Measurements from ENCODE around the gene CAPN10.

CAPN10 gene

DNA sequence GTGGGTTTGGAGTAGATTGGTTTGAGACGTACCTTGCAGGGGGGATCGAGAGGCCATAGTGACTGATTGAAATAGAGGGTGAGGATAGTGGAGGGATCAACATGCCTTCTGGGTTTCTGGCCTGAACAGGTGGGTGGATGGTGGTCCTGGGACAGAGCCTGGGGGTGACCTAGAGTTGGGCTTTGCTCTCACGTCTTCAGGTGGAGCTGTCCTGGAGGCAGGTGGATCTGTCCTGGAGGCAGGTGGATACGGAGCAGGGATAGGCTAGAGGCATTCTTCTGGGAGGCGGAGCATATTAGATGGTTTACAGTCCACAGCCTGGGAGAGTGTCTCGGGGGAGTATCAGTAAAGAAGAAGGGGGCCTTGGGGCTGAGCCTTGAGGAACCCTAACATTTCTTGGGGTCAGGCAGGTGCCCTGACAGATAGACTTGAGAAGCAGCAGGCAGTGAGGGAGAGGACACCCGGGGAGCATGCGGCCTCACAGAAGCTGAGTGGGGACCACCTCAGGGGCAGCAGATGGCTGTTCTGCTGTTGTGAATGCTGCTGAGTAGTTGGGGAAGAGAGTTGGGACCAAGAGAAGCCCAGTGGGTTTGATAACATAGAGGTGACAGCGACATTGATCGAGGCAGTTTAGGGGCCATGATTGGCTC, 1.6 kb downstream of the CAPN10 start:
- peak overlapping the region; percentile 94 for H3K4me3 ChIP-seq (ENCODE audit: low read depth, low read length)
- DNase-seq (ENCODE audit: low read depth): no peak
- TF ChIP-seq, protein P1, sequence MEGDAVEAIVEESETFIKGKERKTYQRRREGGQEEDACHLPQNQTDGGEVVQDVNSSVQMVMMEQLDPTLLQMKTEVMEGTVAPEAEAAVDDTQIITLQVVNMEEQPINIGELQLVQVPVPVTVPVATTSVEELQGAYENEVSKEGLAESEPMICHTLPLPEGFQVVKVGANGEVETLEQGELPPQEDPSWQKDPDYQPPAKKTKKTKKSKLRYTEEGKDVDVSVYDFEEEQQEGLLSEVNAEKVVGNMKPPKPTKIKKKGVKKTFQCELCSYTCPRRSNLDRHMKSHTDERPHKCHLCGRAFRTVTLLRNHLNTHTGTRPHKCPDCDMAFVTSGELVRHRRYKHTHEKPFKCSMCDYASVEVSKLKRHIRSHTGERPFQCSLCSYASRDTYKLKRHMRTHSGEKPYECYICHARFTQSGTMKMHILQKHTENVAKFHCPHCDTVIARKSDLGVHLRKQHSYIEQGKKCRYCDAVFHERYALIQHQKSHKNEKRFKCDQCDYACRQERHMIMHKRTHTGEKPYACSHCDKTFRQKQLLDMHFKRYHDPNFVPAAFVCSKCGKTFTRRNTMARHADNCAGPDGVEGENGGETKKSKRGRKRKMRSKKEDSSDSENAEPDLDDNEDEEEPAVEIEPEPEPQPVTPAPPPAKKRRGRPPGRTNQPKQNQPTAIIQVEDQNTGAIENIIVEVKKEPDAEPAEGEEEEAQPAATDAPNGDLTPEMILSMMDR (conservative IDR thresholded peaks at IDR 0.05; ENCODE audit: low read depth, low read length): no peak

DNA sequence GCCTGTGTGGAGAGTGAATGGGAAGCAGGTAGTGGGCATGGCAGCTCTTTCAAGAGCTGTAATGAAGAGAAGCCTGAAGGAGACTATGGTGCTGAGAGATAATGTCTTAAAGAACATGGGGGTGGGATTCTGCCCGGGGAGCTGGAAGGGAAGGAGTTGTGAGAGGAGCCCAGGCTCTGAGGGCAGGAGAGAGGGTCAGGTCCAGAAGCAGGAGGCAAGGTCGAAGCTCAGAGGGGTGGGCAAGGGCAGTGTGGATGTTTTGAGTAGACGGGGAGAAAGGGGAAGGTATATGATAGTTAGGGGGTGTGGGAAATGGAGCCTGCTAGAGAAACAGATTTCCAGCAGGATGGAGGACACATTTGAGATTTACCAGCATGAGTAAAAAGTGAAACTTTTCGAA, 2.1 kb downstream of the CAPN10 start:
- TF ChIP-seq, protein P1 (conservative IDR thresholded peaks at IDR 0.05; ENCODE audit: low read depth, low read length): no peak
- no peak overlapping the region for H3K4me3 ChIP-seq (ENCODE audit: low read depth, low read length)
- no peak for DNase-seq (ENCODE audit: low read depth)

DNA sequence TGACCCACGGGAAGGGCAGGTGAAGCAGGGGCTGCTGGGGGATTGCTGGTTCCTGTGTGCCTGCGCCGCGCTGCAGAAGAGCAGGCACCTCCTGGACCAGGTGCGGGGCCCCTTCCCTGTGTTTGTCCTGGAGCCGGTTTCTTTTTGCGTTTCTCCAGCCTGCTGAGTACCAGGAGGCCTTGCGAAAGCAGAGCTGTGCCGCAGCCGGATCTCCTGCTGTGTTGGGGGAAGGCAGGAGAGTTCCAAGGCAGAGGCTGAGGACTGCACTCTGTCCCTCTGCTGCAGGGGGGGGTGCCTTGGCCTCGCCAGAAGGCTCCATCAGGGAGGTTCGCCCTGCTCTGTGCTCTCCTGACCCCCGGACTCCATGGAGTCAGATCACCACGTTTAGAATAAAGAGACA, 2.8 kb downstream of the CAPN10 start:
- TF ChIP-seq, protein P1 (conservative IDR thresholded peaks at IDR 0.05; ENCODE audit: low read depth, low read length): no peak
- peak; percentile 72 for DNase-seq (ENCODE audit: low read depth)
- peak overlapping the region; percentile 28 for H3K4me3 ChIP-seq (ENCODE audit: low read depth, low read length)

DNA sequence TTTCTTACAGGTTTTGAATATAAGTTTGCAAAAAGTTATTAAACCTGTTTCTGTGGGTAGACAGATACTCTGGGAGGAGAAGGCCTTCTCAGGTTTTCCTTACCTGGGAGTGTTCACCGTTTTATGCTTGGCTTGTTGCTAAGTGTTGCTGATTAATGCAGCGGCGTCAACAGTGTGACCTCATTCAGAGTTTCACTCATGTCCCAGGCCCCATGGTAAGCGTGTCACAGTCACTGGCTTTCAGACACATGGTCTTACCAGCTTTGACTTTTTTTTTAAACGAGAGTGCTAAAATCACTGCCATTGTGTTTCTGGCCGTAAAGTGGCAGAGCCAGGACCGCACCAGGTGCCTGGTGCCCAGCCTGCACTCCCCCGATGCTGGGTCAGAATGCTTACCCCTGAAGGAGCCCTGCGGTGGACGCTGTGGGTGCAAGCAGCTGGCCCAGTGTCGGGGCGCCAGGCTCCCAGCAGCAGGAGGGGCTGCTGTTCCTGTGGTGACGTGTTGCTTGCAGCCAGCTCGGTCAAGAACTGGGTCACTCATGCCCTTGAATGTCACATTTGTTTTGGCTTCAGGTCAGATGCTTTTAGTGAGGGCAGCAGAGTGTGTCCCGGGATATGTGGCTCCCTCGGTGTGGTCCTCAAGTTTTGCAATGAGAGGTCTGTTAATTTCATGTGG, 3.5 kb downstream of the CAPN10 start:
- H3K4me3 ChIP-seq (ENCODE audit: low read depth, low read length): no peak overlapping the region
- TF ChIP-seq, protein P1 (conservative IDR thresholded peaks at IDR 0.05; ENCODE audit: low read depth, low read length): no peak
- DNase-seq (ENCODE audit: low read depth): no peak

DNA sequence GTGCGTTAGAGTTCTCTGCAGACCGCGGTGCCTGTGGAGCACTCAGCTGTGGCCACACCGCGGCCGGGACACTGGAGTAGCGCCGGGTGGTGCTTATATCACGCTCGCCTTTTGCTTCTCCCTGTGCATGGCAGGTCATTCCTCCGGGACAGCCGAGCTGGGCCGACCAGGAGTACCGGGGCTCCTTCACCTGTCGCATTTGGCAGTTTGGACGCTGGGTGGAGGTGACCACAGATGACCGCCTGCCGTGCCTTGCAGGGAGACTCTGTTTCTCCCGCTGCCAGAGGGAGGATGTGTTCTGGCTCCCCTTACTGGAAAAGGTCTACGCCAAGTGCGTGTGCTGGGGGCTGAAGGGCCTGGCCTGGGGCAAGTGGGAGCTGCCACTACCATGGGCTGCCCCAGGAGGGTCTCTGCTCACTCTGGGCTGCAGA, 4.2 kb downstream of the CAPN10 start:
- DNase-seq (ENCODE audit: low read depth): no peak

DNA sequence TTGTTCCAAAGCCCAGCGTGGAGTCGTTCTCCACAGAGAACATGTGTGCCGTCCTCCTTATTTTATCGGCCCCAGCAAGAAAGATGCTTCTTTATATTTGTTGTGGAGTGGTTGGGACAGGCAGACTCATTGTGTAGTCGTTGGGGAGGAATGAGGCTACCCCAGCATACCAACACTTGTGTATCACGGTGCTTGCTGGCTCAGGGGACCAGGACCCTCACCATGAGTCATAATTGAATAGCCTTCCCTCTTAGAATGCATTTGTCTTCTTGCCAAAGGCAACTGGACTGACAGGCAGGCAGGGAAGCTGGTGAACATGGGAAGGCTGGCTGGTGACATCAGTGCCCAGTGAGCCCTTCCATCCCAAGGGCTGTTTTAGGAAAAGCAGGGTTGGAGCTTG, 4.7 kb downstream of the CAPN10 start:
- H3K4me3 ChIP-seq (ENCODE audit: low read depth, low read length): no peak overlapping the region
- no peak for DNase-seq (ENCODE audit: low read depth)
- TF ChIP-seq, protein P1 (conservative IDR thresholded peaks at IDR 0.05; ENCODE audit: low read depth, low read length): no peak

More for the DNA sequence above, 4.2 kb downstream of the CAPN10 start:
- H3K4me3 ChIP-seq (ENCODE audit: low read depth, low read length): no peak overlapping the region
- TF ChIP-seq, protein P1 (conservative IDR thresholded peaks at IDR 0.05; ENCODE audit: low read depth, low read length): no peak

DNA sequence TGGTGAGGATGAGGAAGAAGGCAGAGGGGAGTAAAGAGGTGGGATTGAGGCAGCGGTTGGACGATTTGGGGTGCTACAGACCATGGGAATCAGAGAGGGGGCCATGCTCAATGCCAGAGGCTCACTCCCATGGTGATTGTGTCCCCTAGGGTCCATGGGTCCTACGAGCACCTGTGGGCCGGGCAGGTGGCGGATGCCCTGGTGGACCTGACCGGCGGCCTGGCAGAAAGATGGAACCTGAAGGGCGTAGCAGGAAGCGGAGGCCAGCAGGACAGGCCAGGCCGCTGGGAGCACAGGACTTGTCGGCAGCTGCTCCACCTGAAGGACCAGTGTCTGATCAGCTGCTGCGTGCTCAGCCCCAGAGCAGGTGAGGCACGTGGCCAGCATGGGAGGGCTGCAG, 5.2 kb downstream of the CAPN10 start:
- no peak overlapping the region for H3K4me3 ChIP-seq (ENCODE audit: low read depth, low read length)
- DNase-seq (ENCODE audit: low read depth): no peak
- TF ChIP-seq, protein P1 (conservative IDR thresholded peaks at IDR 0.05; ENCODE audit: low read depth, low read length): no peak

All from choroid plexus epithelial cell (primary cell).